PC-3 (cell line): Measurements from ENCODE around the gene DEK. TPM values are rescaled to one million over a fixed set of nuclear protein-coding genes. Genes with fewer than 3 reads are reported as not detected.
A peak's percentile ranks its signal among the peaks of the same experiment; 100 is the strongest.

Experiments
- ATAC-seq: fragments of 200-7000 bp; cut with Tn5 transposase; 2 replicates; pipeline ENCODE4 v1.9.1; 2020; ENCODE audit warnings: mild to moderate bottlenecking, moderate library complexity
- BruUV-seq: library from RNA; stranded (reverse); fragments of 400-500 nt; replicated peaks from 2 replicates; lab custom pipeline; 2021; lab: Mats Ljungman, UMichigan
- CTCF ChIA-PET: fragments of 300-600 bp; sonication (Branson Sonifier 250); formaldehyde crosslinking; loops from one replicate; lab custom pipeline; 2022; ENCODE audit warnings: antibody characterized with exemption; lab: Charles Lee
- POLR2A ChIA-PET: fragments of 300-600 bp; sonication (Branson Sonifier 250); formaldehyde crosslinking; loops from one replicate; lab custom pipeline; 2022; ENCODE audit warnings: antibody characterized with exemption; ENCODE audit not compliant: unreplicated experiment; lab: Charles Lee
- DNase-seq: peaks from one replicate; pipeline ENCODE4 v3.0.0-alpha.2; 2015
- H2AFZ ChIP-seq: fragments of 300-600 bp; sonication (generic); 2 replicates; pipeline ENCODE4 v1.6.0; 2016; ENCODE audit warnings: antibody characterized with exemption, low read length
- H3F3A ChIP-seq: fragments of 300-600 bp; sonication (generic); one replicate; pipeline ENCODE4 v1.6.0; 2017; ENCODE audit warnings: antibody characterized with exemption, low read length, control low read depth, mild to moderate bottlenecking; ENCODE audit not compliant: unreplicated experiment
- H3K27ac ChIP-seq: fragments of 300-600 bp; sonication (generic); 2 replicates; pipeline ENCODE4 v1.5.1; 2016; ENCODE audit warnings: mild to moderate bottlenecking, low read length
- H3K27me3 ChIP-seq: fragments of 300-600 bp; sonication (generic); 2 replicates; pipeline ENCODE4 v1.6.1; 2016; ENCODE audit warnings: low read length, mixed read lengths
- H3K36me3 ChIP-seq: fragments of 300-600 bp; sonication (generic); 2 replicates; pipeline ENCODE4 v1.6.1; 2016; ENCODE audit warnings: low read depth, mixed run types, low read length, mixed read lengths
- H3K4me1 ChIP-seq: fragments of 300-600 bp; sonication (generic); 2 replicates; pipeline ENCODE4 v1.5.1; 2016; ENCODE audit warnings: low read length; ENCODE audit not compliant: insufficient read depth
- H3K4me2 ChIP-seq: fragments of 300-600 bp; sonication (generic); 2 replicates; pipeline ENCODE4 v1.6.0; 2016; ENCODE audit warnings: low read length
- H3K4me3 ChIP-seq: fragments of 300-600 bp; sonication (generic); 2 replicates; pipeline ENCODE4 v1.5.1; 2016; ENCODE audit warnings: mild to moderate bottlenecking, low read length, mixed read lengths
- H3K79me2 ChIP-seq: fragments of 300-600 bp; sonication (generic); 2 replicates; pipeline ENCODE4 v1.6.1; 2017; ENCODE audit warnings: low read length, mixed read lengths
- H3K9ac ChIP-seq: fragments of 300-600 bp; sonication (generic); 2 replicates; pipeline ENCODE4 v1.6.0; 2016; ENCODE audit warnings: mild to moderate bottlenecking, low read length
- H3K9me2 ChIP-seq: fragments of 300-600 bp; sonication (generic); replicated peaks from 2 replicates; pipeline ENCODE4 v1.6.1; 2016; ENCODE audit warnings: mixed run types, low read length, mixed read lengths
- H3K9me3 ChIP-seq: fragments of 300-600 bp; sonication (generic); 2 replicates; pipeline ENCODE4 v1.6.1; 2016; ENCODE audit warnings: low read length, mixed read lengths
- H4K20me1 ChIP-seq: fragments of 300-600 bp; sonication (generic); 2 replicates; pipeline ENCODE4 v1.6.1; 2016; ENCODE audit warnings: low read length, mixed read lengths
- CTCF ChIP-seq: fragments of 300-600 bp; sonication (generic); conservative IDR thresholded peaks from 2 replicates; pipeline ENCODE4 v1.5.1; 2017; ENCODE audit warnings: antibody characterized with exemption, low read depth, mild to moderate bottlenecking, low read length
- EZH2 ChIP-seq: fragments of 300-600 bp; sonication (generic); IDR thresholded peaks from one replicate; pipeline ENCODE4 v1.6.1; 2017; ENCODE audit warnings: antibody characterized with exemption, mild to moderate bottlenecking, low read length; ENCODE audit not compliant: unreplicated experiment
- EZH2phosphoT487 ChIP-seq: fragments of 300-600 bp; sonication (generic); IDR thresholded peaks from 2 replicates; pipeline ENCODE4 v1.6.1; 2018; ENCODE audit warnings: mild to moderate bottlenecking, antibody characterized with exemption, low read length, borderline replicate concordance
- intact Hi-C: fragments of 100-400 bp; cut with micrococcal nuclease; formaldehyde crosslinking; loops from 2 replicates; pipeline ENCODE4 v1.9.0; 2023
- total RNA-seq: library from RNA; depleted of rRNA; stranded (reverse); fragments of >200 nt; gene quantifications from 2 replicates; pipeline ENCODE4 v1.2.3, GENCODE V29; 2014

Gene DEK
- total RNA-seq, 1 experiment from 2014 or later: 155 TPM

DNA sequence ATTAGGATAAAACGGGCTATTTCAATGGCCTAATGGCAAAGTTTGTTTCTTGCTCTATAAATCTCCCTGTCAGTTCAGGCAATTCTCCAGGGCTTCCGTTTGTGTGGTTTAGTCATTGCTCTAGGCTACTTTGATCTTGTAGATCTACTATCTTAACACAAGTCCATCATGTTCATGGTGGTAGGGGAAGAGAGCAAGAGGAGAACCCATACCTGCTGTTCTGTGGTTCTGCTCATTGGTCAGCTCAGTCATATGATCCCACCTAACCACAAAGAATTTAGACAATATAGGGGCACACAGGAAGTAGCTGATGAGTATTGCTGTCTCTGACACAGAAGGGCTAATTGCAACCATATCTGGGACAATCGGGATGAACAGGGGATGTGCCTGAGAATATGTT is 4.9 kb upstream of the DEK start:
- BruUV-seq: no TSS peak
- CTCF ChIA-PET: no interaction called here
- Histone ChIP-seq H3K27me3 (no peaks in the 10 kb centered on the region), H3K27ac (no peak overlapping the region), H3K79me2 (no peaks in the 10 kb centered on the region; the same call in 1 of the 2 replicates), H3K4me3 (no peak overlapping the region), H3F3A (no peaks in the 10 kb centered on the region), H3K4me2 (no peak overlapping the region), H3K4me1 (peaks cover 14% of the 10 kb centered on the region), H3K9me3 (no peaks in the 10 kb centered on the region), H3K9me2 (no peaks in the 10 kb centered on the region), H3K36me3 (no peaks in the 10 kb centered on the region), H3K9ac (no peak overlapping the region), H4K20me1 (no peaks in the 10 kb centered on the region), H2AFZ (no peak overlapping the region)
- ATAC-seq: peak; percentile 29
- POLR2A ChIA-PET: no interaction called here
- peak; percentile 62 for DNase-seq
- intact Hi-C loops: no loop called here
- TF ChIP-seq EZH2: no peak
- no peak for TF ChIP-seq EZH2phosphoT487
- TF ChIP-seq CTCF: no peak

DNA sequence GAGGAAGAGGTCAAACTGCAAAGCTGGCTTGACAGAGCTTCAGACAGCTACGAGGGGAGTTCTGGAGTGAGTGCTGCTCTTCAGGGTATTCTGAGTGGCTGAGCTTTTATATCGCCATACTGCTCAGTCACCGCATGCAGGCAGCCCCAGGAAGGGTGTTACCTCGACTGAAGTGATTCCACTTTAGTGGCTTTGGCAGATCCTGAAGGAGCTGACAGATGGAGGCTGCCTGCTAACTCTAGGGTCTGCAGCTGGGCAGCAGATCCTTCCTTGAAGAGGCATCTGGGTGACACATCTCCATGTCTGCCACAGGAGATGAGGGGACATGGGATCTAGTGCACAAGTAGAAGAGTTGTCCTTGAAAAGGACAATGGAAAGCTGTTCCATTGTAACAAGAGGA is 3.7 kb upstream of the DEK start:
- ATAC-seq (no peak), DNase-seq (no peak)
- Histone ChIP-seq H3K27me3 (no peaks in the 10 kb centered on the region), H3K4me3 (no peak overlapping the region), H3K79me2 (peaks cover 10% of the 10 kb centered on the region), H4K20me1 (peaks cover 4% of the 10 kb centered on the region; the same call in 1 of the 2 replicates), H3K4me1 (peaks cover 14% of the 10 kb centered on the region), H3K27ac (no peak overlapping the region), H3K9me3 (no peaks in the 10 kb centered on the region), H3K9me2 (no peaks in the 10 kb centered on the region), H3K9ac (no peak overlapping the region), H3F3A (no peaks in the 10 kb centered on the region), H3K4me2 (no peak overlapping the region), H2AFZ (no peak overlapping the region), H3K36me3 (no peaks in the 10 kb centered on the region)
- no TSS peak for BruUV-seq
- no peak for TF ChIP-seq EZH2phosphoT487
- no peak for TF ChIP-seq EZH2
- no peak for TF ChIP-seq CTCF
- ChIA-PET POLR2A (no interaction called here), CTCF (no interaction called here)
- intact Hi-C loops: no loop called here

DNA sequence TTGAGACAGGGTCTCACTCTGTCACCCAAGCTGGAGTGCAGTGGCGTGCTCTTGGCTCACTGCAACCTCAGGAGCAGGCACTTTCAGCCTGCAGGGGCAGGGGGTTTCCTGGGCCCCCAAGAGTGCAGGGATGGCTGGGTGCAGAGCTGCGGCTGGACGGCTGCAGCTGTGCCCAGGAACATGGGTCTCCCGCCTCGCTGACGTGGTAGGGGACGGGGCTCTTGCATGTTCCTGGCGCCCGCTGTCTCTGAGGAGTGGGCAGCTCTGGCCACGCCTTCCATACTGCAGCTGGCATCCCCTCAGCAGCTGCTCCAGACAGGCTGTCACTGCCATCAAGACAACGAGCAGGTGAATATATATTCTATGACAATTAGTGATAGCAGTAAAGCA is 2.2 kb upstream of the DEK start:
- BruUV-seq: no TSS peak
- ChIA-PET CTCF (no interaction called here), POLR2A (interaction anchor here (0.6 kb wide), 1 partner anchor 223 kb away, joined by 10 read pairs; no protein-coding TSS in a partner anchor)
- no peaks in the 10 kb centered on the region for H3K9me3 ChIP-seq
- H3K4me1 ChIP-seq: peaks cover 24% of the 10 kb centered on the region
- intact Hi-C loops: no loop called here
- no peak overlapping the region for H3K9ac ChIP-seq
- no peak overlapping the region for H2AFZ ChIP-seq
- DNase-seq (no peak), ATAC-seq (no peak)
- no peaks in the 10 kb centered on the region for H3F3A ChIP-seq
- H3K27ac ChIP-seq: no peak overlapping the region
- no peak overlapping the region for H3K4me3 ChIP-seq
- H3K79me2 ChIP-seq: peaks cover 25% of the 10 kb centered on the region
- H3K4me2 ChIP-seq: no peak overlapping the region
- H3K27me3 ChIP-seq: no peaks in the 10 kb centered on the region
- no peaks in the 10 kb centered on the region for H3K9me2 ChIP-seq
- TF ChIP-seq EZH2phosphoT487 (no peak), EZH2 (no peak), CTCF (no peak)
- peaks cover 19% of the 10 kb centered on the region for H4K20me1 ChIP-seq
- H3K36me3 ChIP-seq: peaks cover 6% of the 10 kb centered on the region; the same call in 1 of the 2 replicates
